Activated T-helper 9 cell treated with anti-CD3 and anti-CD28 coated beads, Interleukin-2, amount 50 U/mL, for 16 hours (primary cell): Measurements from ENCODE around the gene GAS6.
"Not testable (repeated sequence)": the region's sequence is repeated elsewhere in the genome, so short reads cannot be mapped to it uniquely, and the experiment has no call there.

Experiments used
- DNase-seq: peaks from one replicate; pipeline ENCODE4 v3.0.0-alpha.2; 2020; ENCODE audit warnings: low read depth

GAS6 gene

DNA sequence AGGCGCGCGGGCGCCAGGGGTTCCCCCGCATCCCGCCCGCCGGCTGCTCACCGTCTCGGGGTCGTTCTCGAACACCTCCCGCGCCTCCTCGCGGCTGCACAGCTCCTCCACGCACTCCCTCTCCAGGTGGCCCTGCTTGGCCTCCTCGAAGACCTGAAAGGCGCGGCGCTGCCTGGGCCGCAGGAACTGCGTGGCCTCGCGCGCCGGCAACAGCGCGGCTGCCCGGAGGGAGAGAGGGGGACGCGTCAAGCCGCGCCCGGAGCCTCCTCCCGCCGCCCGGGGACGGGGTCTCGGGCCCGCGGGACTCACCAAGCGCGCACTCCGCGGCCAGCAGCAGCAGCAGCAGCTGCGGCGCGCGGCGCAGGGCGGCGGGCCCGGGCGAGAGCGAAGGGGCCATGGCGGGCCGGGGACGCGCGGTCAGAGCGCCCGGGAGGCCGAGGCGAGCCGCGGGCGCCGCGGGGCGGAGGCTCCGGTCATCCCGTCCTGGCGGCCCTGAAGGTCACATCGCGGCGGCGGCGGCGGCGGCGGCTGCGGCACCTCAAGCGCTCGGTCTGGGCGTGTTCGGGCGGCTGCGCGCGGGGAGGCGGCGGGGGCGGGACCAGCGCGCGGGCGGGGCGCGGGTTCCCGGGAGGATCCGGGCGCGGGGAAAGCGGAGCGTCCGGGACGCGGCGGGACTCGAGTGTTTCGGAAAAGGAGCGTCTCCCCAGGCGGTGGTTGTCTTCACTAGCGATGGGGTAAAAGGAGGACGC, at the start of gene GAS6:
TSS of gene GAS6 (minus strand) at position 553 of the 749 bp plus-strand sequence. CDS start at position 397, 156 bp downstream.
- DNase-seq: no peak

DNA sequence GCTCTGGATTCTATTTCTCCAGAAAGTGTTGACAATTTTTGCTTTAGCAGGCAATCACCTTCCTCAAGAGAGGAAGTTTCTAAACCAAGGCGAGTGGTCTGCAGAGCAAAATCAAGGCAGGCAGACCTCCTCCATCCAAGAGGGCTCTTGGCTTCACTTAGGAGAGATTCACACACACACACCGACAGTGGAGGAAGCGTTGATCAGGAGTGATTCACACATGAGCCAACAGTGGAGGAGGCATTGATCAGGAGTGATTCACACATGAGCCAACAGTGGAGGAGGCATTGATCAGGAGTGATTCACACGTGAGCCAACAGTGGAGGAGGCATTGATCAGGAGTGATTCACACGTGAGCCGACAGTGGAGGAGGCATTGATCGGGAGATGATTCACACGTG, 49.5 kb upstream of the GAS6 start:
- DNase-seq: not testable (repeated sequence)

DNA sequence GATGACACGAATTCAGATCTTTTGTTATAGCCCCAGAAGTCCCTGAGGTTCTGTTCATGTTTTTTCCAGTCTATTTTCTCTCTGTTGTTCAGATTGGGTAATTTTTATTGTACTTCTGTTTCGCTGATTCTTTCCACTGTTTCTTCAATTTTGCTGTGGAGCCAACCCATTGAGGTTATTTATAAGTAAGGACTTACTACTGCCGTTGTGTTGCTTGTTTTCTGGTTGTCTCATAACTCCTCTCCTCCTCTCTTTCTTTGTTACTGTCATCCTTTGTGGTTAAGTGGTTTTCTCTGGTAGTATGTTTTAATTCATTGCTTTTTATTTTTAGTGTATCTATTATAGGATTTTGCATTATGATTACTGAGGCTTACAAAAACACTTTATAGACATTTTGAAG, 48.7 kb upstream of the GAS6 start:
- DNase-seq: no peak

DNA sequence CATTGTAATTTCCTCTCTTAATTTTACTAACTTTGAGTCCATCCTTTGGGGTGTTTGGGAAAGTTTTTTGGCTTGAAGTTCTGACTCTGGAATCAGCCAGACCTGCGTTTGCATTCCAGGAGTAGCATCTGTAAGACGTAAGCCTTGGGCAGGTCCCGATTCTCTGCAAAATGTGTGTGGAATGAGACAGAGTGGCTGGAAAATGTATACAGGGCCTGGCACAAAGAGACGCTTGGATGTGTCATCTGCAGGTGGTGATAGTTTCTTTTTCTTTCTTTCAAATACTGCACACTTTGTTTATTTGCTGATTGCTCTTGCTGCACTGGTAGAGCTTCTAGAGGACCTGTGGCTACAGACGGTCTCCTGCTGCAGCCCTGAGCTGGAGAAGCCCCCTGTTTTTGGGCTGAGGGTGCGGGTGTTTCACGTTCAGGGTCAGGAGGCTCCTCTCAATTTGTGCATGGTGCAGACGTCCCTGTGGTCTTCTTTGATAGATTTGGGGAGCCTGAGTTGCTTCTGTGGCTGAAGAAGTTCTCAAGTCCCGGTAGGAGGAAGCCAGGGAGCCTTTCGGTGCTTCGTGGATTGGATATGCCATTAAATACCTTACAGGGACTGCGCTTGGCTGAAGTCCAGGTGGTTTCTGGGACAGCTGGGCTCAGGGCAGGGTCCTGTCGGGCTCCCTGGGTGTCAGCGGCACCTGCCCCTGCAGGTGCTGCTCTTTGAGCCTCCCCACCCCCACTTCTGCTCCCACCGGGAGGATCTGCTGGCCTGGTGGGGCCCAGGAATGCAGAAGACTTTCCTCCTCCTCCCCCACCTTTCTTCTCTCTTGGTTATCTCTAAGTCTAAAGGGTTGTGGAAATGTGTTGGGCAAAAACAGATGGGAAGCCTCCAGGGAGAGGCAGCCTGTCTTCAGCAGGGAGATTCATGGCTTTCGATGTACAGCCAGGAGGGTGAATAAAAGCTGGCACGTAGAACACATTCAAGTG, 44.0 kb upstream of the GAS6 start:
- no peak for DNase-seq

DNA sequence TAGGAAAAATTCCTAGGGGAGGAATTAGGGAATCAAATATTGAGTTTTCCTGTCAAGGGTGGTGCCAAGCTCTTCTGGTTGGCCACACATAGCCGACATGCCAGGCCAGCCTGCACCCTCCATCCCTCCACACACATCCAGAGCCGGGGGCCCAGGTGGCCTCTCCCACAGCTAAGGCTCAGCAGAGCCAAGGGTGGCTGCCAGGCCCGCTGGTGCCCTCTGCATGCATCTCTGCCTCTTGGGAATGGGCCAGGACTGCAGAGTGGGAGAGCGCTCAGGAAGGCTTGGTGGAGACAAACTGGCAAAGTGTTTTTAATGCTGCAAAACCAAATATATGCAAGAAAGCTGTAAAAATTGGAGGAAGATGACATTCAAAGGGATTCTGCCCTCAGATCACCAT, 42.7 kb upstream of the GAS6 start:
- no peak for DNase-seq

DNA sequence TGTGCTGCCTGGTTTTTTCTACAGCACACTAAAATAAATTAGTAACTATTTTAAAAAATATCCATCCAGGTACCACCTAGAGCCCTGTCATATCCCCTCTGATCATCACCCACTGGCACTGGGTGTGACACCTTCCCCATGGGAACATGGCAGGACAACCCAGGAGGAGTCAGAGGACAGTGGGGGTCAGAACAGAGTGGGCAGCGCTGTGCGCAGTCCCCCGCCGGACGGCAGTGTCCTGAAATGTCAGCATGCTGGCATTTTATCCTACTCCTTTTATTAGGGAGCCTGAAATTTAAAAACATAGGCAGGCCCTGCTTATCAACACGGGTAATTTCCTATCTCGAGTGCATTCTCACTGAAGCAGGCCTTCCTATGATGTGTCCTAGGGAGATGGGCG, 42.1 kb upstream of the GAS6 start:
- no peak for DNase-seq

DNA sequence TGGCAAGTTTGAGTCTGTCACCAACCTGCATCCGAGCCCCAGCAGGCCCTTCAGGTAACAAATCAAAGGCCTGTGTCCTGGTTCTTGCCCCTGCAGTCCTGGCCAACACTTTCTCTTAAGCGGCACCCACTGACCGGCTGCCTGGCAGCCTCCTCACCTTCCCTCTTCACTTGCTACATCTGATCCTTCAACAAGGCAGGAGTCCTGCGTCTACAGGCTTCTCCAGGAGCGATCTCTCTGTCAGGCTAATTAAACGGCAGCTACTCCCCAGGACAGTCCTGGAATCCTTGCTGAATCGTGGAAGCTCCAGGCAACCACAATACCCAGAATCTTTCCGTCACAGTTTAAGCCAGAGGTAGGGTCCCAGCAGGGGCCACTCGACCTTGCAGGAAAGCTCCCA, 41.1 kb upstream of the GAS6 start:
- no peak for DNase-seq

DNA sequence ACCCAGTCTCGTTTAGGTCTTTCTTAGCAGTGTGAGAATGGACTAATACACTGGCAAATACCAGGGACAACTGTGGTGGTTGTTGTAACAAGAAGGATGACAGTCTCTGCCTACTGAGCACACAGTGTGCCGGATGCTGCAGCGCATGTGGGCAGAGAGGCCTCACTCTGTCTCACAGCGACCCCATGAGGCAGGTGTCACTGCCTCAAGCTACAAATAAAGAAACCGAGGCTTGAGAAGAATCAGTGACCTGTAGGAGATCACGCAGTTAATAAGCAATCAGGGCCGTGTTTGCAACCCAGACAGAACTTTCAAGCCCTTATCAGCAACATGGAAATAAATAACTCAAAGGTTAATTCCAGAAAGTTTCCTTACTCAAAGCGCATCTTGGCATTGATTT, 40.5 kb upstream of the GAS6 start:
- no peak for DNase-seq

DNA sequence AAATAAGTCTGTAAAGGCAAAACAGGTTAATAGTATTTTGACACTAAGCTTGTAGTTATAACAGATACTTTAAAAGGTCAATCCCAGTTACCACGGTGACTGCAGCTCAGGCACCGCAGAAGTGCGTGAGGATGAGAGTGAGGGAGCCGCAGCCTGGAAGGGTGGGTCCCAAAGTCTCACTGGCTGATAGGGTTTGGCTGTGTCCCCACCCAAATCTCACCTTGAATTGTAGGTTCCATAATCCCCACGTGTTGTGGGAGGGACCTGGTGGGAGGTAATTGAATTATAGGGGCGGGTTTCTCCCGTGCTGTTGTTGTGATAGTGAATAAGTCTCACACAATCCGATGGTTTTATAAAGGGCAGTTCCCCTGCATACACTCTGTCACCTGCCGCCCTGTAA, 40.0 kb upstream of the GAS6 start:
- no peak for DNase-seq

DNA sequence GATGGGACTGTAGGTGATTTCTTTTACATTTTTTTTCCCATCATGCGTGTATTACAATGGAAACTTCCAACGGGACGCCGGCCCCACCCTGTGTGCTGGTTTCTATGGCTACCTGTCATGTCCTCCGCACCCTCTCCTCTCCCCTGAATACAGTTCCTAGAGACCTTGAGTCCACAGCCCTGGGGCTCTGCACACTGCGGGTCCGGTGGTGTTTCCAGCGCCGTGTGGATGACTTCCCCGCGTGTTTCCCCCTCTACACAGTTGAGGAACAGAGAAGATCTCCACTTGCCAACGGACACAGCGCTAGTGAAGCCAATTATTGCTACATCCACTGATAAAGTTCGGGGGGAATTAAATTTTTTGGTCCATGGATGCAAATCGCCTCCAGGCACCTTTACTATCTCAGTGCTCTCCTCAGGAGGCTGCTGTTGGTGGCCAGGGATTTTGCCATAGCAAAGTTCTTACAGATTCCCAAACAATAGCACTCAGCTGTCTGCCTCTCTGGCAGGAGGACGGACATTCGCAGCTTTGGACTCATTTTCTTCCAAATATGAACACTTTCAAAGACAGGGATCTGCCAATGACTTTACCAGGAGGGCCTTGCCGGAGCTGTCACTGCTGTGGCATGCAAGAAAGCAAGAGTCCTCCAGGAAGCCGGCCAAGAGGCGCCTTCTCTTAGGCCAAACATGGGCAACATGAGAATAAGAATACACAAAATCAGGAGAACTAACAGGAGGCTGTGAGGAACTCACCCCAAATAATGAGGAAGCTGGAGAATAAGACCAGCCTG, 39.3 kb upstream of the GAS6 start:
- DNase-seq: no peak

DNA sequence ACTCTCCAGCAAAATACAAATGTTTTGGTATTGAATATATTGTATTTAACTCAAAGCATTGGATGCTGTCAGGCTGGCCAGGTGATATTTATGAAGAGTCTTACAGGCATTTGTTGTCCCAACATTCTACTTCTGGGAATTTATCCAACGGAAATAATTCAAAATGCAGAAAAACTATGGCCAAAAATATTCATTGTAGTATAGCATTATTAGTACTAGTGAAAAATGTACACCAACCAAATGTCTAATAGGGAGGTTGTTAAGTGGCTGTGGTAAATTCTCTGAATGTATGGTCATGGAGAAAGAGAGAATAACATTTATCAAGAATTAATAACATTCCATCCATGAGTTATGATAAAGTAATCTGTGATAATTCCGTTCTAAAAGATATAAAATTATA, 38.6 kb upstream of the GAS6 start:
- no peak for DNase-seq

DNA sequence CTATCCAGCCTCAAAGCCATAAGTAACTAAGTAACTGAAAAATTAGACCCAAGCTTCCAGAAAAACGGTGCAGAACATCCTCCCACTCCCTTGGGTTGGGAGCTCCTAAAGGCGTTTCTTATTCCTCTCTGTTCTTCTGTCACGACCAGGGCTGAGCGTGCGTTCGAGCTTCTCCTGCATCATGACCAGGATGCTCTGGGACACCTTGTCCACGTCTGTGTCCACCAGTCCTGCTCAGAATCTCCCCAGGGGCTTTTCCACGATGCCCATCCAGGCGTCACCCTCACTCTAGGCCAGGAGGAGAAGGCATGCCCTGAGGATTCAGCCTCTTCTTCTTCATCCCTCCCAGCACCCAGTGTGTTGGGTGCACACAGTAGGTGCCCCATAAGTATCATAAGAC, 37.8 kb upstream of the GAS6 start:
- DNase-seq: no peak

DNA sequence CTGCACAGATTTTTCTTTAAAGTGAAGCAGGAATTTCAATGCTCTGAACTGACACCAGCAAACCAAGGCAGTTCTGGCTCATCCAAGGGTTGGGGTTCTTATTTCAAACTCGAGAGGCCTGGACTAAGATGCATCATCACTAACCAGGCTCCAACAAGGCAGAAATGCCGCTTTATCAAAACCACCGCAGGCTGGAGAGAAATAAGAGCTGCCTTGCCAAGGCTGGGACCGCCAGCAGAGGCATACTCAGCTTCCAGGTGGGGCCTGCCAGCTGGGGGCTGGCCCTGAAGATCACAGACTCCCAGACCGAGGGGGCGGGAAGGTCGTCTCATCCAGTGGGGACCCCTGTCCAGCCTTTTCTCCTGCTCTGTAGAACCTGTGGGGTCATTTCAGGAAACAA, 37.4 kb upstream of the GAS6 start:
- DNase-seq: no peak

DNA sequence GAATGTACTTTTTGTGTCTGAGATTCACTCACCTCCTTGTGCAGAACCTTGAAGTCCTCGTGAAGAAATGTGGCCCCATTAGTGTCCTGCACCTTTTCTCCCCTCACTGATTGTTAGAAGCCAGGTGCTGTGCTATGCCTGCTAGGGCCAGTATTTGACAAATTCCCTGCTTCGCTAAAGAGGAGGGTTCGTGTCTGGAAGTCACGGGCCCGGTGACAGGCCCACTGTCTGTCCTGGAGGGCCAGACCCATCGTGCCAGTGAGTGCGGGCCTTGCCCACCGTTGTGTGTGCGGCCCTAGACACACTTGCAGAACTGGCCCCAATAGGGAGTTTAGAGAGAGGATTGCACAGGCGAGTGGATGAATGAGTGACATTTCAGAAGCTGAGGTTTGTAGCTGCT, 36.8 kb upstream of the GAS6 start:
- DNase-seq: no peak

DNA sequence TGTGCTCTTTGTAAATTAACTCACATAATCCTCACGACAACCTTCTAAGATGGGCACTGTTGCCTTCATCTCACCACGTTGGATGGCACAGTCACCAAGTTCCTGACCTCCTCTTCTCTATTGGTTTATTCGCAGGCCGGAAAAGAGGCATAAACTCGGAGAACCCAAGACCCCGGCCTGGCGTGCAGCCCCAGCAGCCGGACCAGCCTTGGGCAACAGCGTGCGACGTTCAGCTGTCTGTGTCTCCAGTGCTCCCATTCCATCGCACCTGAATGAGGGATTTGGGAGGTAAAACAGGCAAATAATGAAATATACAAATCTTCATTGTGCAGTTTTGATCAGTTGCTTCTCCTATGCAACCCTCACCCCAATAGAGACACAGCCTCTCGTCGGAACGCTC, 34.5 kb upstream of the GAS6 start:
- DNase-seq: no peak

DNA sequence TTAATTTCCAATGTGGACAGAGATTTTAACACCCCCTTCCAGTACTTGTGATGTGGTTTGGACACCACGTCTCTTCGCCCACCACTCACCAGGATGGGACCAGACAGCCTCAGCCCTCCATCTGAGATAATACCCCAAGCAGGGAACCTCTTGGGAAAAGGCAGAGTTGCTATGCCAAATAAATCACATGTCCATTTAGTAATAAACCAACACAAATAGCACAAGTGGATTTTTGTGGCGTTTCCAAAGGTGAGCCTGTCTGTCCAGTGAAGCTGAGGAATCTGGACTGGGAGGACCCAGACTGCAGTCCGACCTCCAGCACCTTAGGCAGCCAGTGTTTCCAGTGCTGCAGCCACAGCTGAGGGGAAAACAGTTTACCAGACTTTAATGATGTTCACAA, 34.1 kb upstream of the GAS6 start:
- DNase-seq: no peak

DNA sequence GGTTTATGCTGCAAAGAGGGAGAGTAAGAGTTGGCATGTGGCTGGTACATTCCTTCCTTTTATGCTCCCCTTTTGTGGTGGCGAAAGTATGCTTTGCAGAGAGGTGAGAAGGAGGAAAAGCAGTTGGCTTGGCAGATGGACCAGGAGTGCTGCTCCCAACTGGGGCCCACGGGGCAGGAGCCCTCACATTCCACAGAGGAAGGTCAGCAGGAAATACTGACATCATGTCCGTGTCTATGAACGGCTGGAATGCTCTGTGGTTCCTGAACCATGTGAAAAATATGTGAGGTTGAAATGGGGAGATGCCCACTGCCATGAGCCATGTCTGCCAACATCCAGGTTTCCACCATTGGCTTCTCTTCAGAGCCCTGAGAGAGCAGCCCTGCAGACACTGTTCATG, 33.3 kb upstream of the GAS6 start:
- no peak for DNase-seq

DNA sequence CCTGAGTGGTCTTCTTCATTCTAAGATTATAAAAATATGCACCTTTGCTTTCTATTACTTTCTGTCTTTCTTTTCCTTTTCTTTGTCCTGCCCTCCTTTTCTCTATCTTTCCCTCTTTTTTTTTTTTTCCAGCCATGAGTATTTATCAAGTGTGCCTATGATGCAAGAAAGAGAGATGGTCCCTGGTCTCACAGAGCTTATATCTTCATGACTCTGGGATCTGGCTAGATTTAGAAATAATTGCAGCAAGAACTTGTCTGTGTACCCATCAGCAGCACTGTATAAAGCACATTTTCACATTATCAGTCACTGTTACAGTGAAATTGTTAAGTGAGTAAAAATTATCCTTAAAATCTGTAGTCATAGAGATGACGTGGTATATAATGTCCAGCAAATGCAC, 31.6 kb upstream of the GAS6 start:
- no peak for DNase-seq

DNA sequence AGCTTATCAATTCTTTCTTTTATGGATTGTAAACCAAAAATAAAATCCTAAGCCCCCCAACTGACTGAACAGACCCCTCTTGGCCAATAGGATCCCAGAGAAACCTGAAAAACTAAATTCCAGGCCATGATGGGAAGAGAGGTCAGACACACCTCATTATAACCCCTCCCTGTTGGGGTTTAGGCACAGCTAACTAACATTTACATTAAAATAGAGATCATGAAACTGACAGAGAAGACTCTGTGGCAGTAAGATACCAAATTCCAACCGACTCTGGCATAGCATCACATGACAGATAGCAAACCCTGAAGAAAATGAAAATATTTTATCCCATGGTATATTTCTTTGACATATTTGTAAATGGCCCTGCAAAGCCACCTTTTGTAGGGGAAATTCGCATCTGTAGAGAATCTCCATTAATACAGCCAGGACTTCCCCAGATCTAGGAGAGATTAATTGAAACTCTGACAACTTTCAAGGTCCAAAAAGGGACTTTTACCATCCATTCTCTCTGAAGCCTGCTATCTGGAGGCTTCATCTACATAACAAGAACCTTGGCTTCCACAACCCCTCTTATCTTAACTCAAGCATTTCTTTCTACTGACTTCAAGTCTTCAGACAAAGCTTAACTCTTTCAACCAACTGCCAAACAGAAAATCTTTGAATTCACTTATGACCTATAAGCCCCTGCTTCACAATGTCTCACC, 27.1 kb upstream of the GAS6 start:
- no peak for DNase-seq

DNA sequence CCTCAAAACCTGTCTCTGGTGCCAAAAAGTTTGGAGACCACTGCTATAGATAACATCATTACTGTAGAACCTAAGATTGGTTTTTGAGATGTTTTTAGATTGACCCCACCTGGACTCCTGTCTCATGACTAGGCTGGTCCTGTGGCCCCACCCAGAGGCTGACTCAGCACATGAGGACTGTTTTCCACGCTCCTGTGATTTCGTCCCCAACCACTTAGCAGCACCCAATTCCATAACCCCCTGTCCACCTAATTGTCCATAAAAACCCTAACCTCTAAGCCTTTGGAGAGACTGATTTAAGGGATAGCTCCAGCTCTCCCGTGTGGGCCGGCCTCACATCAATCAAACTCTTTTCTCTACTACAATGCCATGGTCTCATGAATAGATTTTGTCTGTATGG, 25.6 kb upstream of the GAS6 start:
- DNase-seq: no peak

DNA sequence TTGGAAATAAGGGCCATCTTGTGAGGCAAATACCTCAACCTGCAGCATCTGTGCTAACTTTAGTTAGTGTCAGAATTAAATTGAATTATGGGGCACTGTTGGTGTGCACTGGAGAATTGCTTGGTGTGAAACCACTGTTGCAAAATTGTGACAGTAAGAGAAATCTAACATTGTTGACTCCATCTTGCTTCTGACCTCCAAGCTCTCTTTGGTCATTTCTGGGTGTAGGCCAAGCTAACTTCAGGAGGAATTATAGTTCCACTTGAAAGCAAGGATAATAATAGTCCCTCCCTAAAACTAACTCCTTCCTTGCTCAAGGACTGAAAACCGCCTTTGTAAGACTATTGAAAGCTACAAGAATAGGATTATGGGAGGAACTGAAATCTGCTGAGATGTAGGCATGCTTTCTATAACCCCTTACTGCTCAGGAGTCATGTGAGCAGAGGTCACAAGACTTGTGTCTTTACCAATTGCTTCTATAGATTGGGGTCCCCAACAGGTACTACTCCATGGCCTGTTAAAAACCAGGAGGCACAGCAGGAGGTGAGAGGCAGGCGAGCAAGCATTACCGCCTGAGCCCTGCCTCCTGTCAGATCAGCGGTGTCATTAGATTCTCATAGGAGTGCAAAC, 24.9 kb upstream of the GAS6 start:
- no peak for DNase-seq
